GM23248 (cell line): ENCODE results near the gene SLC35F2. TPM values are rescaled to one million over a fixed set of nuclear protein-coding genes. Genes with fewer than 3 reads are reported as not detected.

Experiments
- DNase-seq: peaks from one replicate; pipeline ENCODE4 v3.0.0-alpha.2; 2015
- H2AFZ ChIP-seq: fragments of 200-600 bp; sonication (generic); 2 replicates; pipeline ENCODE4 v1.6.1; 2016; ENCODE audit warnings: antibody characterized with exemption
- H3F3A ChIP-seq: fragments of 200-600 bp; sonication (generic); 2 replicates; pipeline ENCODE4 v1.6.1; 2016; ENCODE audit warnings: mild to moderate bottlenecking, antibody characterized with exemption, mixed run types; ENCODE audit not compliant: insufficient read depth
- H3K27ac ChIP-seq: fragments of 200-600 bp; sonication (generic); 2 replicates; pipeline ENCODE4 v1.5.1; 2016; ENCODE audit warnings: mild to moderate bottlenecking
- H3K27me3 ChIP-seq: fragments of 200-600 bp; sonication (generic); replicated peaks from 2 replicates; pipeline ENCODE4 v1.6.1; 2016; ENCODE audit warnings: mild to moderate bottlenecking; ENCODE audit not compliant: insufficient read depth
- H3K36me3 ChIP-seq: fragments of 200-600 bp; sonication (generic); 2 replicates; pipeline ENCODE4 v1.6.1; 2016; ENCODE audit warnings: low read depth, mild to moderate bottlenecking
- H3K4me1 ChIP-seq: fragments of 200-600 bp; sonication (generic); 2 replicates; pipeline ENCODE4 v1.6.1; 2016; ENCODE audit warnings: mild to moderate bottlenecking; ENCODE audit not compliant: insufficient read depth
- H3K4me2 ChIP-seq: fragments of 200-600 bp; sonication (generic); one replicate; pipeline ENCODE4 v1.6.1; 2016; ENCODE audit warnings: mild to moderate bottlenecking; ENCODE audit not compliant: unreplicated experiment
- H3K4me3 ChIP-seq: fragments of 200-600 bp; sonication (generic); 2 replicates; pipeline ENCODE4 v1.5.1; 2016; ENCODE audit warnings: mild to moderate bottlenecking
- H3K79me2 ChIP-seq: fragments of 200-600 bp; sonication (generic); 2 replicates; pipeline ENCODE4 v1.6.1; 2016; ENCODE audit warnings: mild to moderate bottlenecking; ENCODE audit not compliant: insufficient read depth
- H3K9ac ChIP-seq: fragments of 200-600 bp; sonication (generic); 2 replicates; pipeline ENCODE4 v1.6.1; 2016; ENCODE audit warnings: mild to moderate bottlenecking
- H3K9me2 ChIP-seq: fragments of 200-600 bp; sonication (generic); 2 replicates; pipeline ENCODE4 v1.6.1; 2016; ENCODE audit warnings: mixed run types, mild to moderate bottlenecking, moderate library complexity; ENCODE audit not compliant: insufficient read depth
- H3K9me3 ChIP-seq: fragments of 200-600 bp; sonication (generic); one replicate; pipeline ENCODE4 v1.6.1; 2017; ENCODE audit warnings: low read depth
- H4K20me1 ChIP-seq: fragments of 200-600 bp; sonication (generic); 2 replicates; pipeline ENCODE4 v1.6.0; 2016; ENCODE audit not compliant: insufficient read depth
- EZH2 ChIP-seq: fragments of 200-600 bp; sonication (generic); IDR thresholded peaks from 2 replicates; pipeline ENCODE4 v1.6.1; 2018; ENCODE audit warnings: antibody characterized with exemption, mild to moderate bottlenecking; ENCODE audit not compliant: insufficient read depth, poor library complexity, severe bottlenecking
- EZH2phosphoT487 ChIP-seq: fragments of 200-600 bp; sonication (generic); IDR thresholded peaks from 2 replicates; pipeline ENCODE4 v1.6.1; 2018; ENCODE audit warnings: antibody characterized with exemption, moderate library complexity, mild to moderate bottlenecking, low read depth; ENCODE audit not compliant: insufficient read depth
- WGBS, 2 experiments: methylation state at CpG; one replicate each; pipeline ENCODE4 v1.1.6; 2015 to 2017; ENCODE audit warnings: low lambda C conversion rate in 2 of 2, low coverage in 1 of 2; ENCODE audit errors: missing lambda C conversion rate in 2 of 2; 5-methylcytosine and 5-hydroxymethylcytosine counted together
- in situ Hi-C: fragments of 300-500 bp; cut with MboI; formaldehyde crosslinking; loops from 2 replicates; pipeline ENCODE4 v1.15.0; 2020
- polyA plus RNA-seq: library from polyadenylated mRNA; unstranded; fragments of >200 nt; fragmentation: Nextera tagmentation; extraction: Ambion mirVana; gene quantifications from 2 replicates; pipeline ENCODE4 v1.2.1, GENCODE V29; 2016
- total RNA-seq: library from RNA; depleted of rRNA; stranded (reverse); fragments of >200 nt; shearing (Covaris generic); gene quantifications from 2 replicates; pipeline ENCODE4 v1.2.3, GENCODE V29; 2014

SLC35F2 gene
- total and polyA plus RNA-seq, 2 experiments from 2014 or later, result 12.4 to 12.9 TPM

GRCh38 chr11:107856180-107856980, 2.2 kb downstream of the SLC35F2 start:
- H3K79me2 ChIP-seq, result peaks cover 14% of the 10 kb centered on the region; the same call in 1 of the 2 replicates
- TF ChIP-seq EZH2phosphoT487, result no peak
- no peak for TF ChIP-seq EZH2
- no peaks in the 10 kb centered on the region for H3K9me3 ChIP-seq
- H3F3A ChIP-seq, result peaks cover 7% of the 10 kb centered on the region; the same call in 1 of the 2 replicates
- DNase-seq, result peak; percentile 4
- H3K9ac ChIP-seq, result no peak overlapping the region
- in situ Hi-C loops, result no loop called here
- H3K27me3 ChIP-seq, result no peaks in the 10 kb centered on the region
- H3K36me3 ChIP-seq, result no peaks in the 10 kb centered on the region
- no peaks in the 10 kb centered on the region for H4K20me1 ChIP-seq
- H3K27ac ChIP-seq, result no peak overlapping the region
- H3K4me1 ChIP-seq, result no peaks in the 10 kb centered on the region
- WGBS, 2 experiments, result 84 to 94% methylated on average over 8 to 10 of the region's 10 CpGs
- H3K9me2 ChIP-seq, result no peaks in the 10 kb centered on the region
- H3K4me2 ChIP-seq, result no peak overlapping the region
- H2AFZ ChIP-seq, result 0 out of 2 replicates have a peak overlapping the region, but pooled peaks have one; percentile 12
- H3K4me3 ChIP-seq, result no peak overlapping the region; the same call in 1 of the 2 replicates

GRCh38 chr11:107853070-107853469, 5.5 kb downstream of the SLC35F2 start:
- H3K27me3 ChIP-seq, result no peaks in the 10 kb centered on the region
- H3F3A ChIP-seq, result peaks cover 7% of the 10 kb centered on the region; the same call in 1 of the 2 replicates
- DNase-seq, result no peak
- no peaks in the 10 kb centered on the region for H3K36me3 ChIP-seq
- in situ Hi-C loops, result no loop called here
- H3K9me3 ChIP-seq, result no peaks in the 10 kb centered on the region
- H3K9me2 ChIP-seq, result no peaks in the 10 kb centered on the region
- H3K4me3 ChIP-seq, result no peak overlapping the region
- 96 to 97% methylated on average over 6 of the region's 6 CpGs for WGBS, 2 experiments
- no peaks in the 10 kb centered on the region for H4K20me1 ChIP-seq
- TF ChIP-seq EZH2 (no peak), EZH2phosphoT487 (no peak)
- H3K4me1 ChIP-seq, result no peaks in the 10 kb centered on the region
- H2AFZ ChIP-seq, result no peak overlapping the region
- no peak overlapping the region for H3K9ac ChIP-seq
- H3K4me2 ChIP-seq, result no peak overlapping the region
- H3K79me2 ChIP-seq, result peaks cover 38% of the 10 kb centered on the region
- no peak overlapping the region for H3K27ac ChIP-seq

- H3K36me3 ChIP-seq, result no peaks in the 10 kb centered on the region
- in situ Hi-C loops, result no loop called here
- no peak overlapping the region for H3K4me3 ChIP-seq
- no peaks in the 10 kb centered on the region for H3F3A ChIP-seq
- no peak overlapping the region for H3K27ac ChIP-seq
- no peak overlapping the region for H3K9ac ChIP-seq
- no peak for DNase-seq
- no peaks in the 10 kb centered on the region for H3K27me3 ChIP-seq
- no peaks in the 10 kb centered on the region for H4K20me1 ChIP-seq
- peaks cover 42% of the 10 kb centered on the region for H3K79me2 ChIP-seq
- H3K4me1 ChIP-seq, result no peaks in the 10 kb centered on the region
- H3K9me3 ChIP-seq, result no peaks in the 10 kb centered on the region
- 96 to 98% methylated on average over 4 of the region's 4 CpGs for WGBS, 2 experiments
- TF ChIP-seq EZH2phosphoT487, result no peak
- no peak for TF ChIP-seq EZH2
- no peaks in the 10 kb centered on the region for H3K9me2 ChIP-seq
- no peak overlapping the region for H3K4me2 ChIP-seq
- H2AFZ ChIP-seq, result no peak overlapping the region
Measured at GRCh38 chr11:107851704-107852310, 6.8 kb downstream of the SLC35F2 start.

- H3K27me3 ChIP-seq, result no peaks in the 10 kb centered on the region
- H3K36me3 ChIP-seq, result no peaks in the 10 kb centered on the region
- no peak for TF ChIP-seq EZH2phosphoT487
- TF ChIP-seq EZH2, result no peak
- no peak overlapping the region for H2AFZ ChIP-seq
- 0 out of 2 replicates have a peak, but pooled peaks cover 3% of the 10 kb centered on the region for H3K4me1 ChIP-seq
- in situ Hi-C loops, result no loop called here
- H3K4me3 ChIP-seq, result no peak overlapping the region
- no peak overlapping the region for H3K27ac ChIP-seq
- H4K20me1 ChIP-seq, result no peaks in the 10 kb centered on the region
- H3K9me2 ChIP-seq, result no peaks in the 10 kb centered on the region
- H3K79me2 ChIP-seq, result peaks cover 39% of the 10 kb centered on the region
- no peak overlapping the region for H3K4me2 ChIP-seq
- 0 out of 2 replicates have a peak, but pooled peaks cover 5% of the 10 kb centered on the region for H3F3A ChIP-seq
- H3K9me3 ChIP-seq, result no peaks in the 10 kb centered on the region
- H3K9ac ChIP-seq, result no peak overlapping the region
- no peak for DNase-seq
Measured at GRCh38 chr11:107849790-107850189, 8.8 kb downstream of the SLC35F2 start.
